H1 (cell line): ENCODE measurements around the gene ADAMTS9. TPM values are rescaled to one million over a fixed set of nuclear protein-coding genes. Genes with fewer than 3 reads are reported as not detected.

Source experiments
- CTCF ChIA-PET: fragments of 300-600 bp; sonication (Branson Sonifier 250); formaldehyde crosslinking; loops from one replicate; lab custom pipeline; 2021; ENCODE audit not compliant: partially characterized antibody; lab: Charles Lee
- POLR2A ChIA-PET: fragments of 300-600 bp; sonication (Branson Sonifier 250); formaldehyde crosslinking; loops from one replicate; lab custom pipeline; 2021; ENCODE audit warnings: inconsistent platforms; ENCODE audit not compliant: partially characterized antibody; lab: Charles Lee
- DNase-seq, 2 experiments: peaks; one replicate each; pipeline versions ENCODE4 v3.0.0 to v3.0.0-alpha.2; 2010 to 2022; ENCODE audit warnings: low spot score in 2 of 2, low read depth in 1 of 2, mixed read lengths in 1 of 2
- FAIRE-seq: peaks from 2 replicates; lab custom pipeline; 2011; peaks lifted over from hg19 to GRCh38; lab: Jason Lieb, UNC
- H2AFZ ChIP-seq: 2 replicates; pipeline ENCODE4 v1.8.1; 2012; ENCODE audit warnings: low read length, inconsistent platforms
- H2AK5ac ChIP-seq: 2 replicates; pipeline ENCODE4 v1.6.1; 2013; ENCODE audit warnings: low read depth, low read length
- H2BK120ac ChIP-seq: replicated peaks from 2 replicates; pipeline ENCODE3; 2013; ENCODE audit warnings: low read depth, low read length, inconsistent platforms
- H2BK12ac ChIP-seq: 2 replicates; pipeline ENCODE4 v1.6.1; 2013; ENCODE audit warnings: low read depth, low read length
- H2BK15ac ChIP-seq: 2 replicates; pipeline ENCODE4 v1.6.1; 2013; ENCODE audit warnings: low read length
- H2BK20ac ChIP-seq: 2 replicates; pipeline ENCODE4 v1.6.1; 2013; ENCODE audit warnings: low read length
- H2BK5ac ChIP-seq: 2 replicates; pipeline ENCODE4 v1.6.1; 2013; ENCODE audit warnings: low read depth, low read length
- H3K14ac ChIP-seq: 2 replicates; pipeline ENCODE4 v1.6.1; 2013; ENCODE audit warnings: inconsistent platforms; ENCODE audit not compliant: insufficient read length
- H3K18ac ChIP-seq: 2 replicates; pipeline ENCODE4 v1.6.1; 2013; ENCODE audit warnings: low read length; ENCODE audit errors: extremely low read depth
- H3K23ac ChIP-seq: 2 replicates; pipeline ENCODE4 v1.6.1; 2013; ENCODE audit warnings: inconsistent platforms; ENCODE audit not compliant: insufficient read length
- H3K23me2 ChIP-seq: 2 replicates; pipeline ENCODE4 v1.6.1; 2013; ENCODE audit warnings: low read depth, low read length
- H3K27ac ChIP-seq: 2 replicates; pipeline ENCODE4 v1.6.1; 2011; ENCODE audit warnings: low read depth, low read length, inconsistent platforms
- H3K27me3 ChIP-seq, 4 experiments: replicated peaks in 1 of 4; 1 replicate in 1 of 4; 2 replicates in 3 of 4; pipeline versions ENCODE4 v1.6.1 to v1.8.1; 2011 to 2013; ENCODE audit warnings: low read length in 3 of 4, mild to moderate bottlenecking in 3 of 4, inconsistent platforms in 2 of 4, mixed read lengths in 2 of 4, moderate library complexity in 1 of 4; ENCODE audit not compliant: control insufficient read depth in 3 of 4, insufficient read depth in 3 of 4; ENCODE audit errors: extremely low read depth in 1 of 4
- H3K36me3 ChIP-seq, 4 experiments: 2 replicates each; pipeline versions ENCODE4 v1.6.1 to v1.8.1; 2011 to 2013; ENCODE audit warnings: mild to moderate bottlenecking in 4 of 4, low read length in 3 of 4, moderate library complexity in 2 of 4, control low read depth in 1 of 4, inconsistent platforms in 1 of 4; ENCODE audit not compliant: insufficient read depth in 4 of 4, control insufficient read depth in 2 of 4
- H3K4ac ChIP-seq: replicated peaks from 2 replicates; pipeline ENCODE3; 2013; ENCODE audit warnings: low read length, low read depth, mixed read lengths, inconsistent platforms; ENCODE audit not compliant: insufficient read length
- H3K4me1 ChIP-seq, 4 experiments: replicated peaks in 1 of 4; 1 replicate in 1 of 4; 2 replicates in 3 of 4; pipeline versions ENCODE4 v1.6.1 to v1.8.1; 2011 to 2013; ENCODE audit warnings: low read length in 3 of 4, inconsistent platforms in 2 of 4, mixed read lengths in 1 of 4; ENCODE audit not compliant: insufficient read depth in 4 of 4, control insufficient read depth in 3 of 4
- H3K4me2 ChIP-seq, 2 experiments: 2 replicates each; pipeline versions ENCODE4 v1.6.1 to v1.8.1; 2011 to 2013; ENCODE audit warnings: low read depth in 2 of 2, low read length in 2 of 2, control low read depth in 1 of 2, inconsistent platforms in 1 of 2, mild to moderate bottlenecking in 1 of 2; ENCODE audit not compliant: insufficient read depth in 1 of 2
- H3K4me3 ChIP-seq, 4 experiments: fragments of 200-600, 300-600 bp in 1 of 4; sonication (generic), shearing (Covaris generic), sonication (Bioruptor Twin) in 1 of 4; 2 replicates each; pipeline versions ENCODE4 v1.5.1 to v1.8.1; 2011 to 2016; ENCODE audit warnings: low read length in 4 of 4, low read depth in 3 of 4, control low read depth in 2 of 4, inconsistent platforms in 2 of 4, mild to moderate bottlenecking in 2 of 4, mixed read lengths in 1 of 4, moderate library complexity in 1 of 4; ENCODE audit not compliant: insufficient read depth in 2 of 4; ENCODE audit errors: extremely low read depth in 1 of 4
- H3K56ac ChIP-seq: replicated peaks from 2 replicates; pipeline ENCODE3; 2013; ENCODE audit warnings: low read depth, mild to moderate bottlenecking, mixed read lengths, low read length, inconsistent platforms; ENCODE audit not compliant: insufficient read length
- H3K79me1 ChIP-seq: 2 replicates; pipeline ENCODE4 v1.6.1; 2013; ENCODE audit warnings: low read depth, low read length, control low read depth
- H3K79me2 ChIP-seq, 2 experiments: 2 replicates each; pipeline versions ENCODE4 v1.6.1 to v1.8.1; 2012 to 2013; ENCODE audit warnings: low read length in 2 of 2, mild to moderate bottlenecking in 2 of 2, inconsistent platforms in 1 of 2; ENCODE audit not compliant: insufficient read depth in 2 of 2, control insufficient read depth in 1 of 2
- H3K9ac ChIP-seq, 4 experiments: replicated peaks in 1 of 4; 1 replicate in 1 of 4; 2 replicates in 3 of 4; pipeline versions ENCODE4 v1.6.1 to v1.8.1; 2011 to 2013; ENCODE audit warnings: low read depth in 3 of 4, low read length in 3 of 4, control low read depth in 2 of 4, mild to moderate bottlenecking in 2 of 4, moderate library complexity in 2 of 4, inconsistent platforms in 1 of 4; ENCODE audit errors: extremely low read depth in 1 of 4
- H3K9me3 ChIP-seq, 2 experiments: 2 replicates each; pipeline versions ENCODE4 v1.6.1 to v1.8.1; 2012 to 2013; ENCODE audit warnings: mild to moderate bottlenecking in 2 of 2, moderate library complexity in 2 of 2, control low read depth in 1 of 2, inconsistent platforms in 1 of 2, low read depth in 1 of 2, low read length in 1 of 2, mixed read lengths in 1 of 2; ENCODE audit not compliant: insufficient read depth in 2 of 2
- H4K20me1 ChIP-seq, 2 experiments: replicated peaks in 1 of 2; 2 replicates each; pipeline versions ENCODE3 to v1.8.1; 2011 to 2013; ENCODE audit warnings: inconsistent platforms in 2 of 2, low read length in 2 of 2, mild to moderate bottlenecking in 1 of 2; ENCODE audit not compliant: insufficient read depth in 2 of 2, control insufficient read depth in 1 of 2
- H4K5ac ChIP-seq: 2 replicates; pipeline ENCODE4 v1.6.1; 2013; ENCODE audit warnings: low read length, low read depth, mixed read lengths, inconsistent platforms; ENCODE audit not compliant: insufficient read length
- H4K8ac ChIP-seq: 2 replicates; pipeline ENCODE4 v1.8.0; 2013; ENCODE audit warnings: mild to moderate bottlenecking, moderate library complexity, low read length, inconsistent platforms; ENCODE audit not compliant: insufficient read depth; ENCODE audit errors: extremely low read depth
- H4K91ac ChIP-seq: replicated peaks from 2 replicates; pipeline ENCODE3; 2013; ENCODE audit warnings: low read length, mixed read lengths, inconsistent platforms; ENCODE audit not compliant: insufficient read length
- WGBS, 2 experiments: shearing (Covaris generic) in 1 of 2; methylation state at CpG; one replicate each; pipeline versions ENCODE4 v1.1.6 to v1.1.7; 2013 to 2015; ENCODE audit warnings: low lambda C conversion rate in 2 of 2, mixed read lengths in 2 of 2, inconsistent platforms in 1 of 2, low coverage in 1 of 2, missing lambda C conversion rate in 1 of 2; ENCODE audit not compliant: insufficient replicate concordance in 2 of 2, insufficient coverage in 1 of 2, insufficient read length in 1 of 2; ENCODE audit errors: extremely low coverage in 1 of 2, missing lambda C conversion rate in 1 of 2; 5-methylcytosine and 5-hydroxymethylcytosine counted together
- polyA plus RNA-seq, 7 experiments: library from polyadenylated mRNA; depleted of rRNA in 3 of 7; stranded (reverse) in 5 of 7; unstranded in 2 of 7; fragments of >200 nt in 5 of 7; fragments of 200-250 nt in 2 of 7; gene quantifications; 1 replicate in 5 of 7; 2 replicates in 1 of 7; 4 replicates in 1 of 7; pipeline versions ENCODE4 v1.2.1 to v1.2.3, GENCODE V29; 2011 to 2013; ENCODE audit warnings: missing spikeins in 2 of 7, mixed read lengths in 2 of 7
- total RNA-seq: library from RNA; stranded (reverse); fragmentation: NEBNext Ultra II Directional; extraction: Animal tissue kit (Norgen Biotek cat#: 25700); gene quantifications from 2 replicates; pipeline ENCODE4 v1.2.1, GENCODE V29; 2021

The ADAMTS9 gene
- total and polyA plus RNA-seq, 2 of the 8 experiments (the other 6 are each of a cell fraction or from before 2014, with no cell fraction given): 0.20 to 0.41 TPM

- H2AK5ac ChIP-seq: no peak overlapping the region
- DNase-seq (no peak), FAIRE-seq (no peak)
- no peaks in the 10 kb centered on the region for H3K36me3 ChIP-seq
- no peak overlapping the region for H3K9ac ChIP-seq
- no peaks in the 10 kb centered on the region; the same call in 1 of the 2 replicates for H3K23me2 ChIP-seq
- no peak overlapping the region for H2AFZ ChIP-seq
- H3K4me1 ChIP-seq: peaks cover 0 to 6% (median 0%) of the 10 kb centered on the region in 4 experiments; a peak in 2 of 7 replicates
- H3K9me3 ChIP-seq: no peaks in the 10 kb centered on the region
- H2BK120ac ChIP-seq: no peak overlapping the region
- no peak overlapping the region for H3K27ac ChIP-seq
- WGBS, 2 experiments: 83% methylated on average over 3 of the region's 3 CpGs; no CpG with 5 or more reads in 1 of the 2 experiments
- no peak overlapping the region for H3K4me3 ChIP-seq
- H4K20me1 ChIP-seq: no peaks in the 10 kb centered on the region
- no peak overlapping the region for H2BK12ac ChIP-seq
- H3K14ac ChIP-seq: no peak overlapping the region
- no peak overlapping the region for H2BK15ac ChIP-seq
- no peak overlapping the region for H3K4ac ChIP-seq
- H3K56ac ChIP-seq: no peak overlapping the region
- H3K23ac ChIP-seq: no peak overlapping the region
- H3K79me2 ChIP-seq: no peaks in the 10 kb centered on the region
- no peak overlapping the region for H4K91ac ChIP-seq
- no peak overlapping the region for H2BK5ac ChIP-seq
- POLR2A ChIA-PET: no interaction called here
- H3K27me3 ChIP-seq: no peaks in the 10 kb centered on the region
- H3K18ac ChIP-seq: no peak overlapping the region
- no peak overlapping the region for H2BK20ac ChIP-seq
- no peak overlapping the region for H4K5ac ChIP-seq
- CTCF ChIA-PET: interaction anchor here (0.8 to 2.1 kb wide), 3 partner anchors 18 to 193 kb away, joined by 3 to 10 read pairs (median 4); no protein-coding TSS in a partner anchor
- H4K8ac ChIP-seq: no peak overlapping the region
- H3K79me1 ChIP-seq: no peaks in the 10 kb centered on the region
- no peak overlapping the region for H3K4me2 ChIP-seq
Observed at GRCh38 chr3:64726414-64727090, 38.8 kb upstream of the ADAMTS9 start.
